Chondrocyte (in vitro differentiated cells): ENCODE measurements around the gene PIEZO2. TPM values are rescaled to one million over a fixed set of nuclear protein-coding genes. Genes with fewer than 3 reads are reported as not detected.
A peak's percentile ranks its signal among the peaks of the same experiment; 100 is the strongest.

Source experiments
- DNase-seq: peaks from one replicate; pipeline ENCODE4 v3.0.0; 2021; ENCODE audit warnings: mixed read lengths, low spot score
- H3K27ac Mint-ChIP-seq: one replicate; pipeline ENCODE4 v1.8.0; 2021; ENCODE audit warnings: mild to moderate bottlenecking, moderate library complexity, mixed read lengths; ENCODE audit not compliant: unreplicated experiment
- H3K27me3 Mint-ChIP-seq: 2 replicates; pipeline ENCODE4 v1.8.0; 2021; ENCODE audit warnings: low read depth, mixed read lengths
- H3K36me3 Mint-ChIP-seq: 2 replicates; pipeline ENCODE4 v1.8.0; 2021; ENCODE audit warnings: low read depth, mixed read lengths
- H3K4me1 Mint-ChIP-seq: 2 replicates; pipeline ENCODE4 v1.8.0; 2021; ENCODE audit warnings: low read depth, mild to moderate bottlenecking, mixed read lengths
- H3K4me3 Mint-ChIP-seq: one replicate; pipeline ENCODE4 v1.8.0; 2021; ENCODE audit warnings: mild to moderate bottlenecking, moderate library complexity, mixed read lengths; ENCODE audit not compliant: unreplicated experiment
- H3K9me3 Mint-ChIP-seq: 2 replicates; pipeline ENCODE4 v1.8.0; 2021; ENCODE audit warnings: low read depth, mixed read lengths
- CTCF ChIP-seq: fragments of 200-600 bp; sonication (generic); IDR thresholded peaks from 2 replicates; pipeline ENCODE4 v1.5.0; 2021; ENCODE audit warnings: antibody characterized with exemption, mild to moderate bottlenecking, moderate library complexity
- total RNA-seq: library from RNA; stranded (reverse); gene quantifications from 3 replicates; pipeline ENCODE4 v1.2.1, GENCODE V29; 2021

The PIEZO2 gene
- total RNA-seq, 1 donor from 2014 or later = 142 TPM

- DNase-seq = no peak
- Mint-ChIP-seq H3K27me3 (no peaks in the 10 kb centered on the region), H3K4me3 (no peak overlapping the region), H3K36me3 (peaks cover 1% of the 10 kb centered on the region), H3K27ac (no peak overlapping the region), H3K9me3 (no peaks in the 10 kb centered on the region), H3K4me1 (peaks cover 42% of the 10 kb centered on the region)
- TF ChIP-seq CTCF = no peak
Observed at GRCh38 chr18:11024928-11025669, 124.3 kb downstream of the PIEZO2 start.

GRCh38 chr18:11021477-11021876 is 127.9 kb downstream of the PIEZO2 start:
- Mint-ChIP-seq H3K9me3 (no peaks in the 10 kb centered on the region), H3K36me3 (peaks cover 1% of the 10 kb centered on the region), H3K4me3 (no peak overlapping the region), H3K27ac (no peak overlapping the region), H3K4me1 (peaks cover 21% of the 10 kb centered on the region), H3K27me3 (no peaks in the 10 kb centered on the region)
- TF ChIP-seq CTCF = no peak
- DNase-seq = no peak

GRCh38 chr18:11020877-11021414 is 128.4 kb downstream of the PIEZO2 start:
- H3K27ac Mint-ChIP-seq = peak overlapping the region; percentile 1
- no peaks in the 10 kb centered on the region for H3K27me3 Mint-ChIP-seq
- H3K9me3 Mint-ChIP-seq = no peaks in the 10 kb centered on the region
- peaks cover 1% of the 10 kb centered on the region for H3K36me3 Mint-ChIP-seq
- H3K4me3 Mint-ChIP-seq = no peak overlapping the region
- H3K4me1 Mint-ChIP-seq = peaks cover 20% of the 10 kb centered on the region
- no peak for DNase-seq
- TF ChIP-seq CTCF = no peak

GRCh38 chr18:11020161-11020853 is 129.1 kb downstream of the PIEZO2 start:
- Mint-ChIP-seq H3K27me3 (no peaks in the 10 kb centered on the region), H3K4me1 (peaks cover 16% of the 10 kb centered on the region), H3K4me3 (no peak overlapping the region), H3K36me3 (peaks cover 1% of the 10 kb centered on the region), H3K27ac (no peak overlapping the region), H3K9me3 (no peaks in the 10 kb centered on the region)
- DNase-seq = no peak
- no peak for TF ChIP-seq CTCF

GRCh38 chr18:11019295-11020105 is 129.9 kb downstream of the PIEZO2 start:
- no peak overlapping the region for H3K27ac Mint-ChIP-seq

More at GRCh38 chr18:11019295-11020105, 129.9 kb downstream of the PIEZO2 start:
- no peak for TF ChIP-seq CTCF
- Mint-ChIP-seq H3K9me3 (no peaks in the 10 kb centered on the region), H3K36me3 (peaks cover 1% of the 10 kb centered on the region), H3K4me1 (peaks cover 14% of the 10 kb centered on the region), H3K27me3 (no peaks in the 10 kb centered on the region), H3K4me3 (no peak overlapping the region)
- no peak for DNase-seq
